Neural crest cell (in vitro differentiated cells): ENCODE results near the gene ARHGEF10L. TPM values are rescaled to one million over a fixed set of nuclear protein-coding genes. Genes with fewer than 3 reads are reported as not detected.

Experiments
- DNase-seq: peaks from one replicate; pipeline ENCODE4 v3.0.0; 2021; ENCODE audit warnings: low read depth, mixed read lengths, low spot score
- H3K27ac Mint-ChIP-seq: one replicate; pipeline ENCODE4 v1.8.0; 2021; ENCODE audit warnings: mild to moderate bottlenecking, mixed read lengths; ENCODE audit not compliant: unreplicated experiment
- H3K27me3 Mint-ChIP-seq: 2 replicates; pipeline ENCODE4 v1.8.0; 2021; ENCODE audit warnings: low read depth, mild to moderate bottlenecking, mixed read lengths
- H3K36me3 Mint-ChIP-seq: 2 replicates; pipeline ENCODE4 v1.8.0; 2021; ENCODE audit warnings: low read depth, mild to moderate bottlenecking, mixed read lengths
- H3K4me1 Mint-ChIP-seq: 2 replicates; pipeline ENCODE4 v1.8.0; 2021; ENCODE audit warnings: mixed read lengths
- H3K4me3 Mint-ChIP-seq: one replicate; pipeline ENCODE4 v1.8.0; 2021; ENCODE audit warnings: mild to moderate bottlenecking, mixed read lengths
- H3K9me3 Mint-ChIP-seq: 2 replicates; pipeline ENCODE4 v1.8.0; 2021; ENCODE audit warnings: mixed read lengths
- total RNA-seq: library from RNA; stranded (reverse); gene quantifications from 2 replicates; pipeline ENCODE4 v1.2.1, GENCODE V29; 2021
- TF ChIP-seq, protein P1 (sequence below): fragments of 200-600 bp; sonication (generic); conservative IDR thresholded peaks from 2 replicates; pipeline ENCODE4 v1.5.0; 2021; ENCODE audit warnings: antibody characterized with exemption, mild to moderate bottlenecking

ARHGEF10L gene
- total RNA-seq, 1 donor from 2014 or later, result 22.2 TPM

- Mint-ChIP-seq H3K27me3 (no peaks in the 10 kb centered on the region), H3K9me3 (peaks cover 3% of the 10 kb centered on the region), H3K36me3 (no peaks in the 10 kb centered on the region), H3K4me1 (peaks cover 15% of the 10 kb centered on the region), H3K4me3 (no peak overlapping the region), H3K27ac (no peak overlapping the region)
- no peak for DNase-seq
- TF ChIP-seq, protein P1, sequence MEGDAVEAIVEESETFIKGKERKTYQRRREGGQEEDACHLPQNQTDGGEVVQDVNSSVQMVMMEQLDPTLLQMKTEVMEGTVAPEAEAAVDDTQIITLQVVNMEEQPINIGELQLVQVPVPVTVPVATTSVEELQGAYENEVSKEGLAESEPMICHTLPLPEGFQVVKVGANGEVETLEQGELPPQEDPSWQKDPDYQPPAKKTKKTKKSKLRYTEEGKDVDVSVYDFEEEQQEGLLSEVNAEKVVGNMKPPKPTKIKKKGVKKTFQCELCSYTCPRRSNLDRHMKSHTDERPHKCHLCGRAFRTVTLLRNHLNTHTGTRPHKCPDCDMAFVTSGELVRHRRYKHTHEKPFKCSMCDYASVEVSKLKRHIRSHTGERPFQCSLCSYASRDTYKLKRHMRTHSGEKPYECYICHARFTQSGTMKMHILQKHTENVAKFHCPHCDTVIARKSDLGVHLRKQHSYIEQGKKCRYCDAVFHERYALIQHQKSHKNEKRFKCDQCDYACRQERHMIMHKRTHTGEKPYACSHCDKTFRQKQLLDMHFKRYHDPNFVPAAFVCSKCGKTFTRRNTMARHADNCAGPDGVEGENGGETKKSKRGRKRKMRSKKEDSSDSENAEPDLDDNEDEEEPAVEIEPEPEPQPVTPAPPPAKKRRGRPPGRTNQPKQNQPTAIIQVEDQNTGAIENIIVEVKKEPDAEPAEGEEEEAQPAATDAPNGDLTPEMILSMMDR, result no peak
These were observed 170.5 kb downstream of the ARHGEF10L start for GRCh38 chr1:17709981-17710380.

DNA sequence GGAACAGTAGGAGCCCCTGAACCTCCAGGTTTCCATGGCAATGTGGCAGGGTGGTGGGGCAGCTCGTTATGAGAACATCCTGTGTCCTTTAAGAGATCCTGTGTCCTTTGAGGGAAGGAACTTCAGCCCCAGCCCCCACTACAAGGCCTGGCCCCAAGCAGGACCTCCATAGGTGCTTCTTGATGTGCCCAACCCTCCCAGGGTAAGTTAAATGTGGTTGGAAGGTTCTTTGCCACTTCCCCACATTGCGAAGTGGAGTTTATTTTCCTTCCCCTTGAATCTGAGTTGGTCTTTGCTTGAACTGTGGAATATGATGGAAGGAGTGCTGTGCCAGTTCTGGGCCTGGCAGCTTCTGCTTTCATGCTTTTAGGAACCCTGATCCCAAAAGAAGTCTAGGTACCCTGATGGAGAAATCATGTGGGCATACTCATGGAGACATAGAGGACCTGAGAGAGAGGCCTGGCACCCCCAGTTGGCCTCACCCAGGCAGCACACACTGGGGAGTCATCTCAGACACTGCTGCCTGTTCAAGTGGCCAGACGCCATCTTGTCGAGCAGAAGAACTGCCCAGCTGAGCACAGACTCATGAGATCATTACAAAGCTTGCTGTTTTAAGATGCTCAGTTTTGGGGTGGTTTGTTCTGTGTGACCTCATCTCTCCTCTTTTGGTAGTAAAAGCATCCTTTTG lies 171.5 kb downstream of the ARHGEF10L start:
- Mint-ChIP-seq H3K4me1 (peaks cover 13% of the 10 kb centered on the region), H3K27me3 (no peaks in the 10 kb centered on the region)
- no peak for DNase-seq

DNA sequence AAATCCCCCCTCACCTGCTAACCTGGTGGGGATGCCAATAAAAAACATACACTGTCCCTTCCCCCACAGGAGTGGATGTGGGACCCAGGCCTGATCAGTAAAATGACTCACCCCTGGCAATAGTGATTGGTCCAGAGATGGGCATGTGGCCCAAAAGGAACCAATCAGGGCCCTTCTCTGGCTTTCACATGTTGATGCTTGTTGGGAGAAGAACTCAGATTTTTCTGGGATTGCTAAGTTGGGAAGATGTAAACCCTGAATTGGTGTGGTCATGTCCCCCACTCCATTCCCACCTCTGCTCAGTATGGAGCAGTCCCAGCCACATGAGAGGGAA lies 172.0 kb downstream of the ARHGEF10L start:
- Mint-ChIP-seq H3K9me3 (peaks cover 3% of the 10 kb centered on the region), H3K36me3 (no peaks in the 10 kb centered on the region), H3K4me3 (no peak overlapping the region), H3K27me3 (no peaks in the 10 kb centered on the region), H3K27ac (no peak overlapping the region), H3K4me1 (peaks cover 9% of the 10 kb centered on the region)
- TF ChIP-seq, protein P1, result no peak
- no peak for DNase-seq

More for the DNA sequence above, 171.5 kb downstream of the ARHGEF10L start:
- Mint-ChIP-seq H3K36me3 (no peaks in the 10 kb centered on the region), H3K4me3 (no peak overlapping the region), H3K27ac (no peak overlapping the region), H3K9me3 (peaks cover 3% of the 10 kb centered on the region)
- TF ChIP-seq, protein P1, result no peak

DNA sequence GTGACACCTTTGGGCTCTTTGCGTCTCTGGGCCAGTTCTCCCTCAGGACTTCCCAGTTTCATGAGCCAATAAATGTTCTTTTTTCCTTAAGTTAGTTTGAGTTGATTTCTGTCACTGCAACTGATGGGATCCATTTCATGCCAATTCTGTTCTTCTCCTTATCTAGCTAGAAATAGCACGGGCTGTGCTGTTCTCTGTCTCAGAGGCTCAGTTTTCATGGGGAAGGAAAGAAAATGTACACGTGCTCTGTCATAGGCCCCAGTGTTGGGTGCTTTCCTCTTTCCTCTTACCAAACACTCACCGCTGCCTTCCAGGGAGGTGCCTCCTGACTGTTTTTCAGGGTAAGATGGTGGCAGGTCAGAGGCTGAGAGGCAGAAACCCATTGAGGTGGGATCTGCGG lies 172.4 kb downstream of the ARHGEF10L start:
- DNase-seq, result no peak
- no peak overlapping the region for H3K27ac Mint-ChIP-seq
- H3K9me3 Mint-ChIP-seq, result peaks cover 3% of the 10 kb centered on the region
- TF ChIP-seq, protein P1, result no peak
- H3K27me3 Mint-ChIP-seq, result no peaks in the 10 kb centered on the region
- H3K4me1 Mint-ChIP-seq, result peaks cover 5% of the 10 kb centered on the region
- no peak overlapping the region for H3K4me3 Mint-ChIP-seq
- no peaks in the 10 kb centered on the region for H3K36me3 Mint-ChIP-seq

- no peaks in the 10 kb centered on the region for H3K27me3 Mint-ChIP-seq
- H3K9me3 Mint-ChIP-seq, result peaks cover 3% of the 10 kb centered on the region
- H3K4me1 Mint-ChIP-seq, result peaks cover 5% of the 10 kb centered on the region
- no peak overlapping the region for H3K4me3 Mint-ChIP-seq
- TF ChIP-seq, protein P1, result no peak
- H3K36me3 Mint-ChIP-seq, result no peaks in the 10 kb centered on the region
- no peak for DNase-seq
- no peak overlapping the region for H3K27ac Mint-ChIP-seq
These were observed 174.5 kb downstream of the ARHGEF10L start for GRCh38 chr1:17713993-17714392.
